GM12873 (cell line): ENCODE measurements around the gene PHIP.

ENCODE experiments used
- CTCF ChIP-seq: IDR thresholded peaks from 2 replicates; pipeline ENCODE4 v1.5.1; 2012; ENCODE audit warnings: low read depth, mild to moderate bottlenecking, moderate library complexity, low read length, control low read depth; ENCODE audit not compliant: insufficient read depth; ENCODE audit errors: missing control alignments

Gene PHIP

GRCh38 chr6:79048611-79049010 is 29.4 kb downstream of the PHIP start:
- TF ChIP-seq CTCF, result peak; percentile 42

- TF ChIP-seq CTCF, result no peak
Measured at GRCh38 chr6:79047072-79047471, 31.0 kb downstream of the PHIP start.

GRCh38 chr6:79045966-79046365 is 32.1 kb downstream of the PHIP start:
- no peak for TF ChIP-seq CTCF

- TF ChIP-seq CTCF, result no peak
Measured at GRCh38 chr6:79042799-79043126, 35.3 kb downstream of the PHIP start.

GRCh38 chr6:79042088-79042798 is 35.8 kb downstream of the PHIP start:
- TF ChIP-seq CTCF, result no peak

- TF ChIP-seq CTCF, result no peak
Measured at GRCh38 chr6:79040083-79040482, 38.0 kb downstream of the PHIP start.

GRCh38 chr6:79038061-79038460 is 40.0 kb downstream of the PHIP start:
- no peak for TF ChIP-seq CTCF
